ENCODE measurements around the gene ENPP4.

GRCh38 chr6:46136831-46137230 lies 7.0 kb downstream of the ENPP4 start:
- TF ChIP-seq CTCF (IDR thresholded peaks at IDR 0.05; ENCODE audit: low read depth, low read length) (no peak), POLR2A (IDR thresholded peaks at IDR 0.05; ENCODE audit: extremely low read depth, insufficient read length) (no peak), MAX (IDR thresholded peaks at IDR 0.05; ENCODE audit: low read depth, low read length) (no peak), MYC (IDR thresholded peaks at IDR 0.05; ENCODE audit: low read depth, low read length) (no peak)

Measured in NB4 (cell line).